BJ (cell line): ENCODE results near the gene ZBTB20. TPM values are rescaled to one million over a fixed set of nuclear protein-coding genes. Genes with fewer than 3 reads are reported as not detected.

ENCODE experiments used
- CTCF ChIA-PET: fragments of 350-600 bp; formaldehyde crosslinking; extraction: SDS; loops from one replicate; lab custom pipeline; 2021; ENCODE audit warnings: antibody characterized with exemption, inconsistent platforms; lab: Yijun Ruan, JAX
- POLR2A ChIA-PET: fragments of 300-600 bp; sonication (Branson Sonifier 250); formaldehyde crosslinking; extraction: SDS; loops from one replicate; lab custom pipeline; 2021; ENCODE audit warnings: antibody characterized with exemption; lab: Charles Lee
- DNase-seq: peaks from one replicate; pipeline ENCODE4 v3.0.0-alpha.2; 2011; ENCODE audit warnings: low read depth
- H3K27me3 ChIP-seq: 2 replicates; pipeline ENCODE4 v1.6.0; 2011; ENCODE audit warnings: low read length; ENCODE audit not compliant: control insufficient read depth, insufficient read depth
- H3K36me3 ChIP-seq: 2 replicates; pipeline ENCODE4 v1.5.1; 2011; ENCODE audit warnings: low read length; ENCODE audit not compliant: control insufficient read depth, insufficient read depth
- H3K4me3 ChIP-seq: 2 replicates; pipeline ENCODE4 v1.5.1; 2011; ENCODE audit warnings: low read depth, mild to moderate bottlenecking, control low read depth, low read length
- polyA plus RNA-seq: library from polyadenylated mRNA; depleted of rRNA; stranded (reverse); fragments of >200 nt; gene quantifications from 2 replicates; pipeline ENCODE4 v1.2.3, GENCODE V29; 2011
- TF ChIP-seq, protein P1 (sequence below): IDR thresholded peaks from 2 replicates; pipeline ENCODE4 v1.5.1; 2011; ENCODE audit warnings: low read depth, mild to moderate bottlenecking, control low read depth, inconsistent platforms, low read length, moderate library complexity; ENCODE audit not compliant: insufficient read depth

Gene ZBTB20
- polyA plus RNA-seq, 1 experiment, result 6.0 TPM

- POLR2A ChIA-PET, result interaction anchor here (0.6 to 1.0 kb wide), 2 partner anchors 537 to 634 kb away, joined by 4 to 19 read pairs; no protein-coding TSS in a partner anchor
- DNase-seq, result peak; percentile 36
- Histone ChIP-seq H3K27me3 (no peaks in the 10 kb centered on the region), H3K4me3 (peak overlapping the region; percentile 68), H3K36me3 (no peaks in the 10 kb centered on the region)
- TF ChIP-seq, protein P1, sequence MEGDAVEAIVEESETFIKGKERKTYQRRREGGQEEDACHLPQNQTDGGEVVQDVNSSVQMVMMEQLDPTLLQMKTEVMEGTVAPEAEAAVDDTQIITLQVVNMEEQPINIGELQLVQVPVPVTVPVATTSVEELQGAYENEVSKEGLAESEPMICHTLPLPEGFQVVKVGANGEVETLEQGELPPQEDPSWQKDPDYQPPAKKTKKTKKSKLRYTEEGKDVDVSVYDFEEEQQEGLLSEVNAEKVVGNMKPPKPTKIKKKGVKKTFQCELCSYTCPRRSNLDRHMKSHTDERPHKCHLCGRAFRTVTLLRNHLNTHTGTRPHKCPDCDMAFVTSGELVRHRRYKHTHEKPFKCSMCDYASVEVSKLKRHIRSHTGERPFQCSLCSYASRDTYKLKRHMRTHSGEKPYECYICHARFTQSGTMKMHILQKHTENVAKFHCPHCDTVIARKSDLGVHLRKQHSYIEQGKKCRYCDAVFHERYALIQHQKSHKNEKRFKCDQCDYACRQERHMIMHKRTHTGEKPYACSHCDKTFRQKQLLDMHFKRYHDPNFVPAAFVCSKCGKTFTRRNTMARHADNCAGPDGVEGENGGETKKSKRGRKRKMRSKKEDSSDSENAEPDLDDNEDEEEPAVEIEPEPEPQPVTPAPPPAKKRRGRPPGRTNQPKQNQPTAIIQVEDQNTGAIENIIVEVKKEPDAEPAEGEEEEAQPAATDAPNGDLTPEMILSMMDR, result no peak
- CTCF ChIA-PET, result interaction anchor here (0.6 to 1.5 kb wide), 4 partner anchors 8 to 547 kb away, joined by 3 to 5 read pairs (median 4); no protein-coding TSS in a partner anchor
Measured at GRCh38 chr3:115146032-115146417, 1.1 kb downstream of the ZBTB20 start.

DNA sequence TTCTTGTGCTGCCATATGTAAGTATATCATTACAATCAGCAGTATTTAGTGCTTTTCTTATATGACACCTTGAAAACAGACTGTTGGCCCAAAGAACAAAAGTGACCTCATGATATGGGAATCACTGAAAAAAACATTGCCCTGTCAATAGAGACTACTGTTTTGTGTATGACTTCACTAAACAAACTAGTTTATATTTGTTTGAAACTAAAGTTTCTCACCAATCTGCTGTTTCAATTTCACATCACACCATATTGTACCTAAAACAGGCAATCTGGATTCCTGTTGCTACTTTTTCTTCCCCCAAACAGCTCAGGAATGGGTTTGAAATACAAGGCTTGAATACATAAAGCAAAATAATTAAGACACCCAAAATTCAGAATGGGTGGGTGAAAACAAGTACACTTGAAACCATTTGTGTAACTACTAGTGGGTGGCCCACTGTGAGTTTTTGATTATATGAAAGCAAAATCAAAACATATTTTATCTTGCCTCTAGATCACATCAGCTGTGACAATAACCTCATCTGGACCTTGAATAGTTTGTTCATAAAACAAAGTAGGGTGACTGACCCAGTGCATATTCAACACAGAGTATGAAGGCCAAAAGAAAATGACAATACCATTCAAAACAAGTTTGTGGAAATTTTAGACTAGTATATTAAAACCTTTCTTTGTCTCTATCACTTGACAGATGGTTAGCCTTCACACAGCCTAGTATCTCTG lies 5.9 kb downstream of the ZBTB20 start:
- POLR2A ChIA-PET, result no interaction called here
- TF ChIP-seq, protein P1, result no peak
- Histone ChIP-seq H3K36me3 (no peaks in the 10 kb centered on the region), H3K4me3 (no peak overlapping the region), H3K27me3 (no peaks in the 10 kb centered on the region)
- CTCF ChIA-PET, result interaction anchor here (0.6 to 1.2 kb wide), 2 partner anchors 31 to 779 kb away, joined by 3 read pairs; no protein-coding TSS in a partner anchor
- no peak for DNase-seq

GRCh38 chr3:115139072-115139471 lies 8.0 kb downstream of the ZBTB20 start:
- Histone ChIP-seq H3K36me3 (no peaks in the 10 kb centered on the region), H3K27me3 (no peaks in the 10 kb centered on the region), H3K4me3 (no peak overlapping the region)
- ChIA-PET POLR2A (no interaction called here), CTCF (no interaction called here)
- TF ChIP-seq, protein P1, result no peak
- no peak for DNase-seq

DNA sequence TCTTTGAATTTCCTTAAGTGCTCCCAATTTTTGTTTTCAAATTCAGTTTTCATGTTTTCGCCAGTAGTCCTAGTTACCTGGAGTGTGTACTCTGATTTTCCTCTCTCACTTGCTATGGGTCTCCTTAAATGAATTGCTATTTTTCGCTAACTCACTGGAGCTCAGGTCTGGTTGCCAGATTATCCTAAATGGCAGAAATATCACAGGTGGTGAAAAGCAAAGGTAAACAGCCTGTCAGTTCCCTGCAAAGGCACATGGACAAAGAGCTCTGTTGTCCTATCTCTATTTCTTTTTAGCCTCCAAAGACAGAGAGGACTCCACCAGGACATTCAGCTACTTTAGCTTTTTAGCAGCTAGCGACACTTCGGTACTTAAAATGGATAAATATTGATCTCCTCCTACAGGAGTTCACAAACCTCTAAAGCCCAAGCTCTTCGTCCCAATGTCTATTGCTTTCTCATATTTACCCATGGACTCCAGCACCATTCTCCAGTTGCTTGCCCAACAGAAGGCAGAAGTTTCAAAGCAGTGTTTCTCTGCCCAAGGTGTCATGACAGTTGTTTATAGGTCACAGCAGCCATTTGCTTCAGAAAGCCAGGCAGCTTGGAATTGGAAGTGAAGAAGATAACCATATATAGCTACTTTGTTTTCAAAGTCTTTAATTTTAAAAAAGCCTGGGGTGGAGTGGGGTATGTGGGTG lies 12.3 kb downstream of the ZBTB20 start:
- no peak overlapping the region for H3K4me3 ChIP-seq
- TF ChIP-seq, protein P1, result no peak
- no peak for DNase-seq
- CTCF ChIA-PET, result interaction anchor here (1.2 kb wide), 1 partner anchor 92 kb away, joined by 4 read pairs; no protein-coding TSS in a partner anchor
- no peaks in the 10 kb centered on the region for H3K27me3 ChIP-seq
- POLR2A ChIA-PET, result no interaction called here
- no peaks in the 10 kb centered on the region for H3K36me3 ChIP-seq

DNA sequence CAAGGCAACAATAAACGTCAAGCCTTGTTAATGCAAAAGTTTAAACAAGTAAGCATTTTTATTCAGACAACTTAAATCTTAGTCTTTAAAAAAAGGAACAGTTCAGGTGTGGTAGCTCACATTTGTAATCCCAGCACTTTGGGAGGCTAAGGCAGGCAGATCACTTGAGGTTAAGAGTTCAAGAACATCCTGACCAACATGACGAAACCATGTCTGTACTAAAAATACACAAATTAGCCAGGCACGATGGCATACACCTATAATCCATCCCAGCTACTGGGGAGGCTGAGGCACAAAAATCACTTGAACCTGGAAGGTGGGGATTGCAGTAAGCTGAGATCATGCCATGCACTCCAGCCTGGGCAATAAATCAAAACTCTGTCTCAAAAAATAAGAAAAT lies 19.9 kb downstream of the ZBTB20 start:
- ChIA-PET CTCF (no interaction called here), POLR2A (no interaction called here)
- TF ChIP-seq, protein P1, result no peak
- Histone ChIP-seq H3K27me3 (no peaks in the 10 kb centered on the region), H3K36me3 (no peaks in the 10 kb centered on the region), H3K4me3 (no peak overlapping the region)
- DNase-seq, result no peak
